K562 (cell line): Measurements from ENCODE around the gene LRRC25. TPM values are rescaled to one million over a fixed set of nuclear protein-coding genes. Genes with fewer than 3 reads are reported as not detected.

ENCODE experiments used
- CTBP1 ChIP-seq: fragments of 450-650 bp; IDR thresholded peaks from 2 replicates; pipeline ENCODE4 v1.6.1; 2016; ENCODE audit warnings: borderline replicate concordance
- CTCFL ChIP-seq: IDR thresholded peaks from 2 replicates; pipeline ENCODE4 v1.6.1; 2011; ENCODE audit warnings: borderline replicate concordance, low read depth, mild to moderate bottlenecking, moderate library complexity, low read length; ENCODE audit not compliant: insufficient read depth, poor library complexity, severe bottlenecking
- EWSR1 ChIP-seq: fragments of 450-650 bp; IDR thresholded peaks from 2 replicates; pipeline ENCODE4 v1.6.1; 2018; ENCODE audit warnings: borderline replicate concordance, mild to moderate bottlenecking, low read depth, moderate library complexity; ENCODE audit not compliant: partially characterized antibody
- GTF2F1 ChIP-seq: IDR thresholded peaks from 2 replicates; pipeline ENCODE4 v1.6.1; 2011; ENCODE audit warnings: low read depth, low read length, improper control_type of control experiment
- HDAC8 ChIP-seq: fragments of 450-650 bp; IDR thresholded peaks from 2 replicates; pipeline ENCODE4 v1.6.1; 2016; ENCODE audit warnings: mild to moderate bottlenecking, missing genetic modification characterization, moderate library complexity, missing compliant biosample characterization
- HLTF ChIP-seq: fragments of 450-650 bp; IDR thresholded peaks from 2 replicates; pipeline ENCODE4 v1.6.1; 2016
- HNRNPK ChIP-seq: fragments of 200-400 bp; formaldehyde crosslinking; IDR thresholded peaks from one replicate; pipeline ENCODE4 v1.6.1; 2018; ENCODE audit warnings: mild to moderate bottlenecking, low read depth, low read length; ENCODE audit not compliant: poor library complexity, severe bottlenecking
- HNRNPL ChIP-seq: fragments of 200-400 bp; formaldehyde crosslinking; IDR thresholded peaks from 2 replicates; pipeline ENCODE4 v1.6.1; 2017; ENCODE audit warnings: low read depth, mild to moderate bottlenecking, low read length
- KHSRP ChIP-seq: fragments of 450-650 bp; IDR thresholded peaks from 2 replicates; pipeline ENCODE4 v1.6.1; 2017
- KLF1 ChIP-seq: fragments of 450-650 bp; IDR thresholded peaks from 2 replicates; pipeline ENCODE4 v1.6.1; 2016; ENCODE audit warnings: missing genetic modification characterization, missing compliant biosample characterization
- KLF13 ChIP-seq: fragments of 450-650 bp; IDR thresholded peaks from 2 replicates; pipeline ENCODE4 v1.6.1; 2016; ENCODE audit warnings: missing genetic modification characterization, low read depth, mild to moderate bottlenecking, missing compliant biosample characterization, moderate library complexity, borderline replicate concordance
- PHF8 ChIP-seq: fragments of 200-600 bp; sonication (generic); IDR thresholded peaks from 2 replicates; pipeline ENCODE4 v1.6.1; 2012; ENCODE audit warnings: mixed run types, mild to moderate bottlenecking, inconsistent platforms, low read length, moderate library complexity, borderline replicate concordance
- PML ChIP-seq: IDR thresholded peaks from 2 replicates; pipeline ENCODE4 v1.6.1; 2012; ENCODE audit warnings: low read length, inconsistent platforms
- RFX7 ChIP-seq: fragments of 250-450 bp; sonication (Bioruptor Pico); IDR thresholded peaks from 2 replicates; pipeline ENCODE4 v1.5.1; 2021; ENCODE audit warnings: mild to moderate bottlenecking
- RNF2 ChIP-seq: sonication (generic); IDR thresholded peaks from 2 replicates; pipeline ENCODE4 v1.6.1; 2016
- SNAPC5 ChIP-seq: fragments of 250-450 bp; sonication (Bioruptor Pico); IDR thresholded peaks from 2 replicates; pipeline ENCODE4 v1.8.0; 2021; ENCODE audit warnings: moderate library complexity, mild to moderate bottlenecking, inconsistent platforms
- TARDBP ChIP-seq: fragments of 450-650 bp; IDR thresholded peaks from 2 replicates; pipeline ENCODE4 v1.6.1; 2016
- TEAD1 ChIP-seq, 2 experiments: fragments of 450-650 bp in 1 of 2; sonication (generic) in 1 of 2; formaldehyde crosslinking; IDR thresholded peaks; 2 replicates each; pipeline versions ENCODE4 v1.4.0 to v1.8.0; 2020 to 2022; ENCODE audit warnings: mild to moderate bottlenecking in 2 of 2, missing genetic modification reagents in 1 of 2
- U2AF1 ChIP-seq: fragments of 200-400 bp; formaldehyde crosslinking; optimal IDR thresholded peaks from 2 replicates; pipeline ENCODE3; 2017; ENCODE audit warnings: mild to moderate bottlenecking, low read depth, low read length, moderate library complexity
- ZBTB11 ChIP-seq, 3 experiments: fragments of 200-800 bp in 1 of 3; fragments of 250-450 bp in 1 of 3; fragments of 450-650 bp in 1 of 3; sonication (Bioruptor Pico) in 1 of 3; sonication (Bioruptor generic) in 1 of 3; formaldehyde crosslinking in 1 of 3; IDR thresholded peaks; 2 replicates each; pipeline versions ENCODE4 v1.6.1 to v1.8.0; 2016 to 2022; ENCODE audit warnings: mild to moderate bottlenecking in 2 of 3, missing genetic modification characterization in 2 of 3, missing compliant biosample characterization in 1 of 3, moderate library complexity in 1 of 3
- ZNF24 ChIP-seq: fragments of 450-650 bp; IDR thresholded peaks from 2 replicates; pipeline ENCODE4 v1.6.1; 2016
- ZNF384 ChIP-seq: IDR thresholded peaks from 2 replicates; pipeline ENCODE4 v1.6.1; 2012; ENCODE audit warnings: low read depth, low read length, improper control_type of control experiment
- ZNF431 ChIP-seq: sonication (generic); formaldehyde crosslinking; IDR thresholded peaks from 2 replicates; pipeline ENCODE4 v1.8.0; 2022; ENCODE audit warnings: mild to moderate bottlenecking, missing genetic modification reagents
- ZNF644 ChIP-seq: fragments of 200-800 bp; sonication (Bioruptor generic); IDR thresholded peaks from 2 replicates; pipeline ENCODE4 v1.6.1; 2016; ENCODE audit warnings: low read depth, missing genetic modification characterization, missing compliant biosample characterization
- ZNF766 ChIP-seq: fragments of 200-800 bp; sonication (Bioruptor generic); conservative IDR thresholded peaks from 2 replicates; pipeline ENCODE4 v1.6.1; 2016; ENCODE audit warnings: missing genetic modification characterization, missing compliant biosample characterization
- polyA plus RNA-seq, 8 experiments: library from polyadenylated mRNA; depleted of rRNA in 4 of 8; stranded (reverse) in 5 of 8; unstranded in 3 of 8; fragments of >200 nt; fragmentation: Nextera tagmentation in 2 of 8; fragmentation: Illumina TruSeq in 1 of 8; extraction: Ambion mirVana in 2 of 8; extraction: Trizol in 1 of 8; gene quantifications; 2 replicates each; pipeline versions ENCODE4 v1.2.1 to v1.2.3, GENCODE V29; 2011 to 2014; ENCODE audit warnings: inconsistent platforms in 1 of 8, missing spikeins in 1 of 8
- total RNA-seq, 7 experiments: library from RNA; depleted of rRNA in 6 of 7; stranded (reverse); fragments of >200 nt in 6 of 7; fragmentation: Illumina TruSeq in 2 of 7; extraction: Trizol in 2 of 7; gene quantifications; 2 replicates each; pipeline versions ENCODE4 v1.2.1 to v1.2.3, GENCODE V29; 2011 to 2021; ENCODE audit warnings: low replicate concordance in 1 of 7

Gene LRRC25
- total and polyA plus RNA-seq, 9 of the 15 experiments (the other 6 are each of a cell fraction or from before 2014, with no cell fraction given): 0.07 to 0.36 (median 0.10) TPM; not detected in 3

- TF ChIP-seq TEAD1 (CRISPR knock-in tag; IDR thresholded peaks at IDR 0.05) (peak in 1 of 2 experiments; percentile 66; a peak in 1 of 4 replicates), KLF1 (tag) (peak; percentile 35; the same call in 1 of the 2 replicates), PHF8 (peak; percentile 47; the same call in 1 of the 2 replicates), GTF2F1 (no peak), ZBTB11 (CRISPR knock-in tag; IDR thresholded peaks at IDR 0.05) (peak in 1 of 3 experiments; percentile 88; a peak in 2 of 6 replicates), KHSRP (no peak), ZNF766 (peak; percentile 90), SNAPC5 (no peak), ZNF644 (tag) (peak; percentile 75), ZNF384 (peak; percentile 68), PML (no peak), RFX7 (no peak), KLF13 (tag) (no peak), ZNF24 (peak; percentile 11; the same call in 1 of the 2 replicates), HNRNPK (no peak), ZNF431 (peak; percentile 84), CTBP1 (peak; percentile 87), U2AF1 (no peak), RNF2 (peak; percentile 55; the same call in 1 of the 2 replicates), CTCFL (peak; percentile 96), TARDBP (no peak), HNRNPL (peak; percentile 66; the same call in 1 of the 2 replicates), EWSR1 (no peak), HLTF (no peak), HDAC8 (tag) (0 out of 2 replicates have a peak, but pooled peaks have one; percentile 50)
Observed at GRCh38 chr19:18419195-18419698, 21.8 kb upstream of the LRRC25 start, which contains the start of gene SSBP4 (continued).
